ENCODE measurements around the gene RMND5B. TPM values are rescaled to one million over a fixed set of nuclear protein-coding genes. Genes with fewer than 3 reads are reported as not detected.

RMND5B gene
- total and polyA plus RNA-seq, 4 donors = 13.4 to 24.8 (median 21.7) TPM

DNA sequence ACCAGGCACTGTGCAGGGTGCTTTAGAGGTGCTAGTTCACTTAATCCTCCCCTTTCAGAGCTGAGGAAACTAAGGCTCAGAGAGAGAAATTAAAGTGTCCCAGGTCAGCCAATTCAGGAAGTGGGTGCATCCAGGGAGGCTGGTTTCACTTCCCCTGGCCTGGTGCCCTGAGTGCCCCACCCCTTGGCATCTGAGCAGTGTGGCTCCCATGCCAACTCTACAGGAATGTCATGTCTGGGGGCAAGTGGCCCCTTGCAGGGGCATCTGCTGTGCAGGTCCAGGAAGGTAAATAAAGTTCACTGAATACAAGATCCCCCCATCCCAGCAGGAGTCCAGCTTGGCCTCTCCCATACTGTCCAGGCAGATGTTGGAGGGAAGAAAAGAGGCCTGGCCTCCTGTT is 21.8 kb upstream of the RMND5B start:
- no peak overlapping the region for H3K27ac ChIP-seq (ENCODE audit: low read depth in 1 of 2, low read length in 2 of 2)
- peaks cover 0 to 3% (median 0%) of the 10 kb centered on the region in 4 donors for H3K27me3 ChIP-seq (ENCODE audit: control insufficient read depth in 4 of 4, insufficient read depth in 4 of 4, low read length in 3 of 4)
- H3K9me3 ChIP-seq (ENCODE audit: control insufficient read depth in 4 of 4, low read length in 3 of 4) = no peaks in the 10 kb centered on the region
- no peak overlapping the region for H3K4me3 ChIP-seq (ENCODE audit: low read depth in 1 of 3, low read length in 3 of 3)
- no peaks in the 10 kb centered on the region for H3K36me3 ChIP-seq (ENCODE audit: control insufficient read depth in 4 of 4, insufficient read depth in 3 of 4, low read depth in 1 of 4, low read length in 3 of 4)
- TF ChIP-seq RAD21 (IDR thresholded peaks at IDR 0.05) (no peak), EGR1 (IDR thresholded peaks at IDR 0.05; ENCODE audit: low read depth in 2 of 2) (no peak), SP1 (IDR thresholded peaks at IDR 0.05) (no peak), FOXA2 (IDR thresholded peaks at IDR 0.05) (no peak)
- no peak for DNase-seq (ENCODE audit: low spot score)
- peaks cover 3 to 10% (median 7%) of the 10 kb centered on the region in 4 donors for H3K4me1 ChIP-seq (ENCODE audit: control insufficient read depth in 4 of 4, insufficient read depth in 4 of 4, low read length in 3 of 4)
- no peak overlapping the region for H3K9ac ChIP-seq (ENCODE audit: low read depth in 1 of 2, low read length in 2 of 2)

DNA sequence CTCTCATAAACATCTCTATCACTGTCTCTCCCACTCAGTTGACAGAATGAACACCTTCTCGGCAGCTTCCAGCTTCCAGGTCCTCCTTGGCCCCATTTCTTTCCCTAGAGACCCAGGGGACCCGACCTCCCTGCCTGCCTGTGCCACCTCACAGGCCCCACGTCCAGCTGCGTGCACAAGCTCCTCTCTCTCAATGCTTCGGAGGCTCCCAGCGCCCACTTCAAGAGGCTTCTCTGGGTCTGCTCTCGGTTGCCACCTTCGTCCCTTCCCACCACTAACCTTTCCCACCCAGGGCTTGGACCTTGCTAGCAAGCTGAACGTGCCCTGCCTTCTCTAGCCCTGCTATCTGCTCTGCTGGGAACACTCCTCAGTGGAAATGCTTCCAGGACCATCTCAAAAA is 20.3 kb upstream of the RMND5B start:
- Histone ChIP-seq H3K4me1 (ENCODE audit: control insufficient read depth in 4 of 4, insufficient read depth in 4 of 4, low read length in 3 of 4) (peaks cover 5 to 14% (median 9%) of the 10 kb centered on the region in 4 donors), H3K36me3 (ENCODE audit: control insufficient read depth in 4 of 4, insufficient read depth in 3 of 4, low read depth in 1 of 4, low read length in 3 of 4) (no peaks in the 10 kb centered on the region), H3K9me3 (ENCODE audit: control insufficient read depth in 4 of 4, low read length in 3 of 4) (no peaks in the 10 kb centered on the region), H3K9ac (ENCODE audit: low read depth in 1 of 2, low read length in 2 of 2) (no peak overlapping the region), H3K27ac (ENCODE audit: low read depth in 1 of 2, low read length in 2 of 2) (no peak overlapping the region), H3K4me3 (ENCODE audit: low read depth in 1 of 3, low read length in 3 of 3) (no peak overlapping the region), H3K27me3 (ENCODE audit: control insufficient read depth in 4 of 4, insufficient read depth in 4 of 4, low read length in 3 of 4) (peaks cover 0 to 10% (median 2%) of the 10 kb centered on the region in 4 donors)
- TF ChIP-seq, protein P1, sequence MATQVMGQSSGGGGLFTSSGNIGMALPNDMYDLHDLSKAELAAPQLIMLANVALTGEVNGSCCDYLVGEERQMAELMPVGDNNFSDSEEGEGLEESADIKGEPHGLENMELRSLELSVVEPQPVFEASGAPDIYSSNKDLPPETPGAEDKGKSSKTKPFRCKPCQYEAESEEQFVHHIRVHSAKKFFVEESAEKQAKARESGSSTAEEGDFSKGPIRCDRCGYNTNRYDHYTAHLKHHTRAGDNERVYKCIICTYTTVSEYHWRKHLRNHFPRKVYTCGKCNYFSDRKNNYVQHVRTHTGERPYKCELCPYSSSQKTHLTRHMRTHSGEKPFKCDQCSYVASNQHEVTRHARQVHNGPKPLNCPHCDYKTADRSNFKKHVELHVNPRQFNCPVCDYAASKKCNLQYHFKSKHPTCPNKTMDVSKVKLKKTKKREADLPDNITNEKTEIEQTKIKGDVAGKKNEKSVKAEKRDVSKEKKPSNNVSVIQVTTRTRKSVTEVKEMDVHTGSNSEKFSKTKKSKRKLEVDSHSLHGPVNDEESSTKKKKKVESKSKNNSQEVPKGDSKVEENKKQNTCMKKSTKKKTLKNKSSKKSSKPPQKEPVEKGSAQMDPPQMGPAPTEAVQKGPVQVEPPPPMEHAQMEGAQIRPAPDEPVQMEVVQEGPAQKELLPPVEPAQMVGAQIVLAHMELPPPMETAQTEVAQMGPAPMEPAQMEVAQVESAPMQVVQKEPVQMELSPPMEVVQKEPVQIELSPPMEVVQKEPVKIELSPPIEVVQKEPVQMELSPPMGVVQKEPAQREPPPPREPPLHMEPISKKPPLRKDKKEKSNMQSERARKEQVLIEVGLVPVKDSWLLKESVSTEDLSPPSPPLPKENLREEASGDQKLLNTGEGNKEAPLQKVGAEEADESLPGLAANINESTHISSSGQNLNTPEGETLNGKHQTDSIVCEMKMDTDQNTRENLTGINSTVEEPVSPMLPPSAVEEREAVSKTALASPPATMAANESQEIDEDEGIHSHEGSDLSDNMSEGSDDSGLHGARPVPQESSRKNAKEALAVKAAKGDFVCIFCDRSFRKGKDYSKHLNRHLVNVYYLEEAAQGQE (IDR thresholded peaks at IDR 0.05) = no peak
- TF ChIP-seq EGR1 (IDR thresholded peaks at IDR 0.05; ENCODE audit: low read depth in 2 of 2) (no peak), GABPA (IDR thresholded peaks at IDR 0.05 in 1 of 2, conservative IDR thresholded peaks at IDR 0.05 in 1 of 2) (no peak), TAF1 (conservative IDR thresholded peaks at IDR 0.05) (no peak), JUND (IDR thresholded peaks at IDR 0.05) (no peak)
- TF ChIP-seq, protein P2, sequence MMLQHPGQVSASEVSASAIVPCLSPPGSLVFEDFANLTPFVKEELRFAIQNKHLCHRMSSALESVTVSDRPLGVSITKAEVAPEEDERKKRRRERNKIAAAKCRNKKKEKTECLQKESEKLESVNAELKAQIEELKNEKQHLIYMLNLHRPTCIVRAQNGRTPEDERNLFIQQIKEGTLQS (IDR thresholded peaks at IDR 0.05) = no peak
- TF ChIP-seq, protein P3, sequence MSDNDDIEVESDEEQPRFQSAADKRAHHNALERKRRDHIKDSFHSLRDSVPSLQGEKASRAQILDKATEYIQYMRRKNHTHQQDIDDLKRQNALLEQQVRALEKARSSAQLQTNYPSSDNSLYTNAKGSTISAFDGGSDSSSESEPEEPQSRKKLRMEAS (IDR thresholded peaks at IDR 0.05) = no peak
- TF ChIP-seq, protein P4, sequence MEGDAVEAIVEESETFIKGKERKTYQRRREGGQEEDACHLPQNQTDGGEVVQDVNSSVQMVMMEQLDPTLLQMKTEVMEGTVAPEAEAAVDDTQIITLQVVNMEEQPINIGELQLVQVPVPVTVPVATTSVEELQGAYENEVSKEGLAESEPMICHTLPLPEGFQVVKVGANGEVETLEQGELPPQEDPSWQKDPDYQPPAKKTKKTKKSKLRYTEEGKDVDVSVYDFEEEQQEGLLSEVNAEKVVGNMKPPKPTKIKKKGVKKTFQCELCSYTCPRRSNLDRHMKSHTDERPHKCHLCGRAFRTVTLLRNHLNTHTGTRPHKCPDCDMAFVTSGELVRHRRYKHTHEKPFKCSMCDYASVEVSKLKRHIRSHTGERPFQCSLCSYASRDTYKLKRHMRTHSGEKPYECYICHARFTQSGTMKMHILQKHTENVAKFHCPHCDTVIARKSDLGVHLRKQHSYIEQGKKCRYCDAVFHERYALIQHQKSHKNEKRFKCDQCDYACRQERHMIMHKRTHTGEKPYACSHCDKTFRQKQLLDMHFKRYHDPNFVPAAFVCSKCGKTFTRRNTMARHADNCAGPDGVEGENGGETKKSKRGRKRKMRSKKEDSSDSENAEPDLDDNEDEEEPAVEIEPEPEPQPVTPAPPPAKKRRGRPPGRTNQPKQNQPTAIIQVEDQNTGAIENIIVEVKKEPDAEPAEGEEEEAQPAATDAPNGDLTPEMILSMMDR (IDR thresholded peaks at IDR 0.05; ENCODE audit: low read depth, low read length, missing input control) = no peak
- WGBS = 85% methylated on average over 9 of the region's 9 CpGs
- no peak for DNase-seq (ENCODE audit: low spot score)

DNA sequence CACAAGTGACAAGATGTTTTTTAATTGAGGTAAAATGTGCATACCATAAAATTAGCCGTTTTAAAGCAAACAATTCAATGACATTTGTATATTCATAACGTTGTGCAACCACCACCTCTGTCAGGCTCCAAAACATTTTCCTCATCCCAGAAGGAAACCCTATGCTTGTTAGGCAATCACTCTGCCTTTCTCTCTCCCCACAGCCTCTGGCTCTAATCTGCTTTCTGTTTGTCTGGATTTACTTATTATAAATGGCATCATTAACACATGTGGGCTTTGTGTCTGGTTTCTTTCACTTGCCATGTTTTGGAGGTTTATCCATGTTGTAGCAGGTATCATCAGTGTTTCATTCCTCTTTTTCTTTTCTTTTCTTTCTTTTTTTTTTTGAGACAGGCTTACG is 18.9 kb upstream of the RMND5B start:
- Histone ChIP-seq H3K27ac (ENCODE audit: low read depth in 1 of 2, low read length in 2 of 2) (no peak overlapping the region), H3K27me3 (ENCODE audit: control insufficient read depth in 4 of 4, insufficient read depth in 4 of 4, low read length in 3 of 4) (peaks cover 0 to 10% (median 2%) of the 10 kb centered on the region in 4 donors), H3K4me3 (ENCODE audit: low read depth in 1 of 3, low read length in 3 of 3) (no peak overlapping the region), H3K9ac (ENCODE audit: low read depth in 1 of 2, low read length in 2 of 2) (no peak overlapping the region), H3K36me3 (ENCODE audit: control insufficient read depth in 4 of 4, insufficient read depth in 3 of 4, low read depth in 1 of 4, low read length in 3 of 4) (no peaks in the 10 kb centered on the region), H3K4me1 (ENCODE audit: control insufficient read depth in 4 of 4, insufficient read depth in 4 of 4, low read length in 3 of 4) (peaks cover 5 to 14% (median 9%) of the 10 kb centered on the region in 4 donors), H3K9me3 (ENCODE audit: control insufficient read depth in 4 of 4, low read length in 3 of 4) (no peaks in the 10 kb centered on the region)
- 48% methylated on average over 3 of the region's 3 CpGs for WGBS
- DNase-seq (ENCODE audit: low spot score) = no peak
- TF ChIP-seq SP1 (IDR thresholded peaks at IDR 0.05) (no peak), TAF1 (conservative IDR thresholded peaks at IDR 0.05) (no peak), YY1 (IDR thresholded peaks at IDR 0.05) (no peak), HNF4A (conservative IDR thresholded peaks at IDR 0.05) (no peak)
- TF ChIP-seq, protein P1 (IDR thresholded peaks at IDR 0.05) = no peak
- TF ChIP-seq, protein P2 (IDR thresholded peaks at IDR 0.05) = no peak

Measured in liver (tissue), 9 donors.